SKM-1 (cell line): ENCODE data around the gene PHLDB3.
"Not testable (repeated sequence)": the region's sequence is repeated elsewhere in the genome, so short reads cannot be mapped to it uniquely, and the experiment has no call there.

Source experiments
- DNase-seq: peaks from one replicate; lab custom pipeline; 2025; ENCODE audit not compliant: unreplicated experiment; lab: John Stamatoyannopoulos, UW

The PHLDB3 gene

GRCh38 chr19:43446746-43447489 is 57.6 kb downstream of the PHLDB3 start:
- no peak for DNase-seq

GRCh38 chr19:43445426-43445825 is 59.1 kb downstream of the PHLDB3 start:
- DNase-seq: no peak

- DNase-seq: no peak
These were observed 59.8 kb downstream of the PHLDB3 start for GRCh38 chr19:43444531-43445287.

- not testable (repeated sequence) for DNase-seq
These were observed 60.5 kb downstream of the PHLDB3 start for GRCh38 chr19:43444091-43444490.

- no peak for DNase-seq
These were observed 62.8 kb downstream of the PHLDB3 start for GRCh38 chr19:43441716-43442115.

- DNase-seq: no peak
These were observed 64.9 kb downstream of the PHLDB3 start for GRCh38 chr19:43439709-43440063.

- no peak for DNase-seq
These were observed 65.4 kb downstream of the PHLDB3 start for GRCh38 chr19:43439032-43439708.

GRCh38 chr19:43438291-43439031 is 66.1 kb downstream of the PHLDB3 start:
- no peak for DNase-seq

- DNase-seq: no peak
These were observed 66.8 kb downstream of the PHLDB3 start for GRCh38 chr19:43437712-43438111.

GRCh38 chr19:43437284-43437683 is 67.3 kb downstream of the PHLDB3 start:
- not testable (repeated sequence) for DNase-seq

GRCh38 chr19:43435775-43436174 is 68.8 kb downstream of the PHLDB3 start:
- no peak for DNase-seq

- DNase-seq: no peak
These were observed 70.9 kb downstream of the PHLDB3 start for GRCh38 chr19:43433689-43434088.

- DNase-seq: no peak
These were observed 71.2 kb downstream of the PHLDB3 start for GRCh38 chr19:43433358-43433673.

GRCh38 chr19:43430976-43431375 is 73.6 kb downstream of the PHLDB3 start:
- DNase-seq: no peak

- no peak for DNase-seq
These were observed 74.3 kb downstream of the PHLDB3 start for GRCh38 chr19:43430142-43430710.

- DNase-seq: no peak
These were observed 75.2 kb downstream of the PHLDB3 start for GRCh38 chr19:43429395-43429794.

- DNase-seq: no peak
These were observed 78.8 kb downstream of the PHLDB3 start for GRCh38 chr19:43425567-43426392.
